Nephron progenitor cell (in vitro differentiated cells): ENCODE results near the gene DYRK1B.
A peak's percentile ranks its signal among the peaks of the same experiment; 100 is the strongest.

Experiments used
- DNase-seq: peaks from one replicate; pipeline ENCODE4 v3.0.0; 2021
- H3K27ac Mint-ChIP-seq: 2 replicates; pipeline ENCODE4 v1.8.0; 2021; ENCODE audit warnings: mild to moderate bottlenecking, moderate library complexity, mixed read lengths
- H3K27me3 Mint-ChIP-seq: 2 replicates; pipeline ENCODE4 v1.8.0; 2021; ENCODE audit warnings: mild to moderate bottlenecking, low read depth, mixed read lengths; ENCODE audit not compliant: poor library complexity
- H3K36me3 Mint-ChIP-seq: 2 replicates; pipeline ENCODE4 v1.8.0; 2021; ENCODE audit warnings: low read depth, mixed read lengths
- H3K4me1 Mint-ChIP-seq: 2 replicates; pipeline ENCODE4 v1.8.0; 2021; ENCODE audit warnings: mixed read lengths
- H3K4me3 Mint-ChIP-seq: 2 replicates; pipeline ENCODE4 v1.8.0; 2021; ENCODE audit warnings: mild to moderate bottlenecking, moderate library complexity, mixed read lengths
- H3K9me3 Mint-ChIP-seq: 2 replicates; pipeline ENCODE4 v1.8.0; 2021; ENCODE audit warnings: mild to moderate bottlenecking, moderate library complexity, mixed read lengths
- CTCF ChIP-seq: fragments of 200-600 bp; sonication (generic); IDR thresholded peaks from 2 replicates; pipeline ENCODE4 v1.5.0; 2021; ENCODE audit warnings: antibody characterized with exemption

The DYRK1B gene

GRCh38 chr19:39841041-39841440, 7.1 kb upstream of the DYRK1B start:
- no peaks in the 10 kb centered on the region for H3K9me3 Mint-ChIP-seq
- H3K4me1 Mint-ChIP-seq = peaks cover 41% of the 10 kb centered on the region
- no peak for DNase-seq
- no peak overlapping the region for H3K27ac Mint-ChIP-seq
- peaks cover 32% of the 10 kb centered on the region for H3K36me3 Mint-ChIP-seq
- no peak overlapping the region for H3K4me3 Mint-ChIP-seq
- no peak for TF ChIP-seq CTCF
- peaks cover 3% of the 10 kb centered on the region for H3K27me3 Mint-ChIP-seq

- no peaks in the 10 kb centered on the region for H3K9me3 Mint-ChIP-seq
- H3K36me3 Mint-ChIP-seq = peaks cover 32% of the 10 kb centered on the region
- no peak for DNase-seq
- peak overlapping the region; percentile 36 for H3K27ac Mint-ChIP-seq
- peaks cover 36% of the 10 kb centered on the region for H3K4me1 Mint-ChIP-seq
- TF ChIP-seq CTCF = no peak
- no peak overlapping the region for H3K4me3 Mint-ChIP-seq
- peaks cover 3% of the 10 kb centered on the region for H3K27me3 Mint-ChIP-seq
These were observed 6.5 kb upstream of the DYRK1B start for GRCh38 chr19:39840492-39840891.

GRCh38 chr19:39839678-39840327, 5.8 kb upstream of the DYRK1B start:
- peaks cover 30% of the 10 kb centered on the region for H3K4me1 Mint-ChIP-seq
- no peak for DNase-seq
- H3K27me3 Mint-ChIP-seq = peaks cover 3% of the 10 kb centered on the region
- no peaks in the 10 kb centered on the region for H3K9me3 Mint-ChIP-seq
- no peak overlapping the region for H3K4me3 Mint-ChIP-seq
- H3K27ac Mint-ChIP-seq = peak overlapping the region; percentile 36
- peaks cover 32% of the 10 kb centered on the region for H3K36me3 Mint-ChIP-seq
- TF ChIP-seq CTCF = no peak

- Mint-ChIP-seq H3K27ac (peak overlapping the region; percentile 46), H3K9me3 (no peaks in the 10 kb centered on the region), H3K36me3 (peaks cover 37% of the 10 kb centered on the region), H3K4me1 (peaks cover 26% of the 10 kb centered on the region), H3K27me3 (peaks cover 3% of the 10 kb centered on the region), H3K4me3 (no peak overlapping the region)
- DNase-seq = no peak
- TF ChIP-seq CTCF = no peak
These were observed 4.6 kb upstream of the DYRK1B start for GRCh38 chr19:39838569-39838968.

- no peak for TF ChIP-seq CTCF
- peaks cover 37% of the 10 kb centered on the region for H3K36me3 Mint-ChIP-seq
- DNase-seq = no peak
- no peak overlapping the region for H3K4me3 Mint-ChIP-seq
- H3K9me3 Mint-ChIP-seq = no peaks in the 10 kb centered on the region
- H3K27ac Mint-ChIP-seq = no peak overlapping the region
- peaks cover 3% of the 10 kb centered on the region for H3K27me3 Mint-ChIP-seq
- H3K4me1 Mint-ChIP-seq = peaks cover 24% of the 10 kb centered on the region
These were observed 4.0 kb upstream of the DYRK1B start for GRCh38 chr19:39837978-39838377.

- Mint-ChIP-seq H3K9me3 (no peaks in the 10 kb centered on the region), H3K27me3 (no peaks in the 10 kb centered on the region), H3K4me3 (peak overlapping the region; percentile 92), H3K36me3 (peaks cover 66% of the 10 kb centered on the region), H3K4me1 (peaks cover 34% of the 10 kb centered on the region), H3K27ac (peak overlapping the region; percentile 97)
- DNase-seq = no peak
- no peak for TF ChIP-seq CTCF
These were observed 402 bp upstream of the DYRK1B start for GRCh38 chr19:39834287-39834841.
